ENCODE results near the gene MALT1. TPM values are rescaled to one million over a fixed set of nuclear protein-coding genes. Genes with fewer than 3 reads are reported as not detected.

The MALT1 gene
- total and polyA plus RNA-seq, 2 donors from 2014 or later = 10.4 to 39.4 TPM

- H3K4me3 ChIP-seq (ENCODE audit: low read length in 3 of 3) = peak overlapping the region in 2 of 3 donors; percentile 6 to 10
- H3K4me1 ChIP-seq (ENCODE audit: control insufficient read depth in 2 of 3, insufficient read depth in 2 of 3, low read depth in 1 of 3, low read length in 3 of 3) = peaks cover 0 to 3% (median 0%) of the 10 kb centered on the region in 3 donors
- peaks cover 0 to 6% (median 2%) of the 10 kb centered on the region in 3 donors for H3K36me3 ChIP-seq (ENCODE audit: control insufficient read depth in 2 of 3, insufficient read depth in 3 of 3, low read length in 3 of 3)
- H3K27ac ChIP-seq (ENCODE audit: low read depth in 2 of 2, low read length in 2 of 2) = no peak overlapping the region
- no peak for TF ChIP-seq CTCF (IDR thresholded peaks at IDR 0.05; ENCODE audit: borderline replicate concordance, extremely low read depth, insufficient read depth)
- DNase-seq (no peak), FAIRE-seq (no peak)
- no peaks in the 10 kb centered on the region for H3K27me3 ChIP-seq (ENCODE audit: control insufficient read depth, insufficient read depth, low read length)
- intact Hi-C loops (cut with DNase I) = no loop called here
- no peaks in the 10 kb centered on the region for H3K9me3 ChIP-seq (ENCODE audit: control insufficient read depth in 2 of 3, insufficient read depth in 1 of 3, low read length in 3 of 3)
- no peak overlapping the region for H3K9ac ChIP-seq (ENCODE audit: low read length in 3 of 3)
Measured at GRCh38 chr18:58687871-58688308, 16.6 kb downstream of the MALT1 start.

- no peak for TF ChIP-seq CTCF (IDR thresholded peaks at IDR 0.05; ENCODE audit: borderline replicate concordance, extremely low read depth, insufficient read depth)
- Histone ChIP-seq H3K27me3 (ENCODE audit: control insufficient read depth, insufficient read depth, low read length) (no peaks in the 10 kb centered on the region), H3K9me3 (ENCODE audit: control insufficient read depth in 2 of 3, insufficient read depth in 1 of 3, low read length in 3 of 3) (no peaks in the 10 kb centered on the region), H3K4me1 (ENCODE audit: control insufficient read depth in 2 of 3, insufficient read depth in 2 of 3, low read depth in 1 of 3, low read length in 3 of 3) (no peaks in the 10 kb centered on the region), H3K36me3 (ENCODE audit: control insufficient read depth in 2 of 3, insufficient read depth in 3 of 3, low read length in 3 of 3) (peaks cover 0 to 6% (median 2%) of the 10 kb centered on the region in 3 donors), H3K4me3 (ENCODE audit: low read length in 3 of 3) (no peak overlapping the region), H3K9ac (ENCODE audit: low read length in 3 of 3) (no peak overlapping the region), H3K27ac (ENCODE audit: low read depth in 2 of 2, low read length in 2 of 2) (no peak overlapping the region)
- FAIRE-seq (no peak), DNase-seq (no peak)
- intact Hi-C loops (cut with DNase I) = no loop called here
Measured at GRCh38 chr18:58690259-58690658, 19.0 kb downstream of the MALT1 start.

- Histone ChIP-seq H3K4me1 (ENCODE audit: control insufficient read depth in 2 of 3, insufficient read depth in 2 of 3, low read depth in 1 of 3, low read length in 3 of 3) (no peaks in the 10 kb centered on the region), H3K4me3 (ENCODE audit: low read length in 3 of 3) (no peak overlapping the region), H3K36me3 (ENCODE audit: control insufficient read depth in 2 of 3, insufficient read depth in 3 of 3, low read length in 3 of 3) (peaks cover 0 to 3% (median 2%) of the 10 kb centered on the region in 3 donors), H3K9me3 (ENCODE audit: control insufficient read depth in 2 of 3, insufficient read depth in 1 of 3, low read length in 3 of 3) (no peaks in the 10 kb centered on the region), H3K27ac (ENCODE audit: low read depth in 2 of 2, low read length in 2 of 2) (no peak overlapping the region), H3K9ac (ENCODE audit: low read length in 3 of 3) (no peak overlapping the region), H3K27me3 (ENCODE audit: control insufficient read depth, insufficient read depth, low read length) (no peaks in the 10 kb centered on the region)
- intact Hi-C loops (cut with DNase I) = no loop called here
- TF ChIP-seq CTCF (IDR thresholded peaks at IDR 0.05; ENCODE audit: borderline replicate concordance, extremely low read depth, insufficient read depth) = no peak
- FAIRE-seq (no peak), DNase-seq (no peak)
Measured at GRCh38 chr18:58691256-58691655, 20.0 kb downstream of the MALT1 start.
